NCI-H146 (cell line): ENCODE results near the gene MAGI1.
"Not testable (repeated sequence)": the region's sequence is repeated elsewhere in the genome, so short reads cannot be mapped to it uniquely, and the experiment has no call there.

Experiments
- DNase-seq: peaks from one replicate; lab custom pipeline; 2025; lab: John Stamatoyannopoulos, UW

Gene MAGI1

DNA sequence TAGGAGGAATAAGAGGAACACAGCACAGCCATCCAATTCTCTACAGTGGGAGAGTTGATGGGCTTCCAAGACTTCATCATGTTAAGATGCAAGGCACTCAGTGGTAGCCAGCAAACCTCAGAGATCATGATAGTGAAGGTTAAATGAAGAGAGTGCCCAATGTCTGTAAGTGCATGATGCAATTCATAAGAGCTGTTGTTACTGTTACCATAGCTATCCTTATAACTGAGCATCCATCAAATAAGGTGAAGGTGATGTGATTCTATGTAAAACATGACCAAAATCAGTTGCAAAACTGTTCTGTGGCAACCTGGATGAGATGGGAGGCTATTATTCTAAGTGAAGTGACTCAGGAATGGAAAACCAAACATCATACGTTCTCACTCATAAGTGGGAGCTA lies 289.7 kb downstream of the MAGI1 start:
- DNase-seq: no peak

- no peak for DNase-seq
Observed at GRCh38 chr3:65748326-65748725, 290.4 kb downstream of the MAGI1 start.

DNA sequence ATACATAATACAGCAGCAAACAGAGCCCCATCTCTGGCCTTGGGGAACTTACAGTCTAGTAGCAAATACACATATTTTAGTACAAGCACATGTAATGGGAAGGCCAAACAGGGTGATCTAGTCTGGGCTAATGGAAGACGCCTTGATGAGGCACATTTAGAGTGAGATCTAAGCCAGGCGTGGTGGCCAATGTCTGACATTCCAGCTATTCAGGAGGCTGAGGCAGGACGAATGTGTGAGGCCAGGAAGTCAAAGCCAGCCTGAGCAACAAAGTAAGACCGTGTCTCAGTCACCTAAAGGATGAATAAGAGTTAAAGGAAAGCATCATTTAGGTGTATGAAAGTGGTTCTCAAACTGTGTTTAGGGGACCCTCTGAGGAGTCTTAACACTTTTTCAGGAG lies 291.9 kb downstream of the MAGI1 start:
- no peak for DNase-seq

- no peak for DNase-seq
Observed at GRCh38 chr3:65745306-65745705, 293.4 kb downstream of the MAGI1 start.

GRCh38 chr3:65742914-65743313 lies 295.8 kb downstream of the MAGI1 start:
- DNase-seq: no peak

GRCh38 chr3:65741540-65741939 lies 297.2 kb downstream of the MAGI1 start:
- no peak for DNase-seq

- no peak for DNase-seq
Observed at GRCh38 chr3:65739901-65740541, 298.7 kb downstream of the MAGI1 start.

GRCh38 chr3:65734792-65735191 lies 303.9 kb downstream of the MAGI1 start:
- DNase-seq: no peak

DNA sequence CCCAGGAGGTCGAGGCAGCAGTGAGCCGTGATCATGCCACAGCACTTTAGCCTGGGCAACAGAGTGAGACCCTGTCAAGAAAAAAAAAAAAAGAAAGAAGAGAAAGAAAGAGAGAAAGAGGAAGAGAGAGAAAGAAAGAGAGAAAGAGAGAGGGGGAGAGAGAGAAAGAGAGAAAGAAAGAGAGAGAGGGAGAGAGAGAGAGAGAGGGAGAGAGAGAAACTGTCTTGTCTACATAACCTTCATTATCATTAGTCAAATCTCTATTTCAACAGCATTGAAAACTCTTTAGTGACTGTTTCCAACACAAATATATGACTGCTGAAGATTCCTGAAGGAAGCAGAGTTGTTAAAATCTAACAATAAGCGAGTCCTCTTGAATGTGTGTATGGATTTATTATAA lies 304.3 kb downstream of the MAGI1 start:
- DNase-seq: no peak

- DNase-seq: no peak
Observed at GRCh38 chr3:65733459-65733858, 305.3 kb downstream of the MAGI1 start.

DNA sequence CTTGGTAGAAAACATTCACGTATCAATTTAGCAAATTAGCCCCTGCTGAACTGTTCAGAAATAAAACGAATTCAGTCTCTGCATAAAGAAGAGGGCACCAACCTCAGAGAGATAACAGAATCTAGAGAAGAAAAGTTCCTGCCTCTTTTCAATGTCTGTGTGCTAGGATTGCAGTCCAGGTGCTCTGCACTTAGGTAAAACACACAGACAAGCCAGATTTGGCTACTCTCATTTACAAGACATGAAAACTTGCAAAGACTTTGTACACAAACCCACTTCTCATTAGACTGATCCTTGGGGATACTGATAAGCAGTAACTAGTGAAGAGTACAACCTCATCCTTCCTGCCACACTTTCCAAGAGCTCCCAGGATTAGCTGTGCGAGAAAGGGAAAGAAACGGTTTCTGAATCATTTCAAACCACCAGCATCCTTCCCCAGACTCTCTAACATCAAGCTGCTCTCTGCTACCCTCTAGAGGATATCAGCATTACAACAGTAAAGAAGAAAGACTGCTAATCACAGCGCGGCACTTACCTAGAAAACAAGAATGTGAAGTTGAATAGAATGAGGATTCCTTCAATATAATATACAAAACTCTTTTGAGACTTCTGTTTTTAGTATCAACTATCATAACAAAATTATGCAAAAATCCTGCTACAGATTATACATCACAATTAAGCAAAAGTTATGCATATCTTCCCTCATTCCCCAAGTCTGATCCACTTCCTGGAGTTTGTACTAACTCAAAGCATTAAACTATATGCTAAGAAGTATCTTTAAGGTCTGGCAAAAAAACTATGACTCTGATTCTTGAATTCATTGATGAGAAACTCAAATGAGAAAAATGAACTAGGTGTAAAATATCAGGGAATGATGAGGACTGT lies 306.4 kb downstream of the MAGI1 start:
- peak; percentile 35 for DNase-seq

GRCh38 chr3:65730449-65730848 lies 308.3 kb downstream of the MAGI1 start:
- no peak for DNase-seq

DNA sequence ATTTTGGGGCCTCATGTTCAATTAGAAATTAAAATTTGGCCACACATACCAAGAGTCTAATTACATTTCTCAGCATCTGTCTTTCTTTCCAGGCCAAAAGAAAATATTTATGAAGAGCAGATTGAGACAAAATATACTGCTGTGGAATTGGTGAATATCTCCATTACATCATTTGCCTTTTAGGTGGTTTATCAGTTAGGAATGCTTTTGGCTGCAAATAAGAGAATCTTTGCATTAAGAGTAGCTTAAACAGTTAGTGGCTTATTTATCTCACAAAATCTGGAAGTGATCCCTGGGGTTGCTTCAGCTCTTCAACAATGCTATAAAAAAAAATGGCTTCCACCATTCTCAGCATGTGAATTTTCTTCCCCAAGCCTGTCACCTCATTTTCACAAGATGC lies 308.7 kb downstream of the MAGI1 start:
- DNase-seq: no peak

DNA sequence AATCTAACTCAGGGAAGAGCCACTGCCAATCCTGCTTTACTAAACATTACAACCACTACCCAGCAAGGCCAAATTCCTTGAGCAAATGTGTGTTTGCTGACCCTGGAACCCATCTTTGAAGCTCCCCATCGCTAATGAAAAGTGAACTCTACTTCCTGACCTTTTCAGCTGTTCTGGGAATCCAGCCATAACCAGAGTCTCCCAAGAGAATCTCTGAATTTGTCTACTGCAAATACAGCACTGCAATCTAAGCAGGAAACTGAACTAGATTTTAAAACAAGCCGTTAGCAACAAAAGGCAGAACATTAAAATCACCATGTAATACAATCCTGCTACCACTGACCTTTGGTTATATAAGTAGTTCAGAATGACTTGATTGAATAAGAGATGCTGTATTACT lies 309.2 kb downstream of the MAGI1 start:
- DNase-seq: no peak

- DNase-seq: no peak
Observed at GRCh38 chr3:65728138-65728537, 310.6 kb downstream of the MAGI1 start.

DNA sequence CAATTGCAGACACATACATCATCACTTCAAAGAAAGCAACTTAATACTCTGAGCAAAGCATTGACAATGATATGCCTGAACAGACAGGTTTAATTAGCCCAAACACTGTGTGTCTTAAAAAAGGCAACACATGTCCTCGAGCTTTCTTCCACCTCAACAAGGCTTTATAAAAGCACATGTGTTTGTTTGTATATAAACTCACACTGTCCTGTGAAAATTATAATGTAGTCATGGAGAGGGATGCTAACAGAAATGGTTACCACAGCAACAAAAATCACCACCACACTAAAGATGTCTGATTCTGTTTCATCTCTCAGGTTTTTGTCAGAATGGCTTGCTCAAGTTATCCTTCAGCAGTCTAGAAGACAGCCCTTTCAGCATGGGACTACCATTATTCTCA lies 314.7 kb downstream of the MAGI1 start:
- no peak for DNase-seq

GRCh38 chr3:65723011-65723410 lies 315.7 kb downstream of the MAGI1 start:
- DNase-seq: no peak

DNA sequence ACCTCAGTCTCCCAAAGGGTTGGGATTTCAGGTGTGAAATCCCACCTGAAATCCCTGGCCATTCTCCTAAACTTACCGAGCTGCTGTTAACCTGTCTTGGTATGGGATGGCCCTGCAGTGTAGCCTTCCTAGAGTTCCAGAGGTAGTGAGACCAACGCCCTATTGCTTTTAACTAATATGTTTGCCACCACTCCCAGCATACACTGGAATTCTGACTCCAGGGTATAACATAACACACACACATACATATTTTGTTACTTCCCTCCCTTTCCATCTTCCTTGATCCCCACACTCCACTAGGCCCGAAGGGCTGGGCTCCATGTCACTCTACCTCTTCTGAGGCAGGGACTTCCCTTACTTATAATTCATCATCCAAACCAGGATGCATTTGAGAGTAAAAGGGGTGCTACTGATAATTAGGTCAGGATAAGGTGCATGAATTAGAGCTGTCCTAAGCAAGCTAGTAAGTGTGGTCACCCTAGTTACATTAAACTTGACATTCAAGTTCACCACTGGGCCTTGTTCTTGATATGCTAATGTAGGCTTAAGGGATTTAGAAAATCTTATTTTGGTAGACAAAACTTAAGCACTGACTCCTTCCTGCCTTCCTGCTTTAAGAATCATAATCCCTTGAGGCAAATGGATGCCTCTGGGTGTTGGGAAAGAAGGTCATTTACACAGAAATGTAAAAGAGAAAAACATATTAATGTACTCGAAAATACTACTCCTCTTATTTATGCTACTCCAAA lies 317.6 kb downstream of the MAGI1 start:
- no peak for DNase-seq

DNA sequence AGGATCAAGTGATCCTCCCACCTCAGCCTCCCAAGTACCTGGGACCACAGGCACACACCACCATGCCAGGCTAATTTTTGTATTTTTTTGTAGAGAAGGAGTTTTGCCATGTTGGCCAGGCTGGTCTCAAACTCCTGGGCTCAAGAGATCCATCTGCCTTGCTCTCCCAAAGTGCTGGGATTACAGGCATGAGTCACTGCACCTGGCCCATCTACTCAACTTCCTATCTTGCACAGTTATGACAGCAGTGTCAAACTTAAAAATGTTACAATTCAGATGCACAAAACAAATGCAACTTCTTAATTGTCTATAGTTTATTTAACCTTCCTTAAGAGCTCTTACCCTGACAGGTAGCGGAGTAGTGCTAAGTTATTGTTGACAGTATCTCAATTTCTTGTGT lies 319.1 kb downstream of the MAGI1 start:
- not testable (repeated sequence) for DNase-seq

DNA sequence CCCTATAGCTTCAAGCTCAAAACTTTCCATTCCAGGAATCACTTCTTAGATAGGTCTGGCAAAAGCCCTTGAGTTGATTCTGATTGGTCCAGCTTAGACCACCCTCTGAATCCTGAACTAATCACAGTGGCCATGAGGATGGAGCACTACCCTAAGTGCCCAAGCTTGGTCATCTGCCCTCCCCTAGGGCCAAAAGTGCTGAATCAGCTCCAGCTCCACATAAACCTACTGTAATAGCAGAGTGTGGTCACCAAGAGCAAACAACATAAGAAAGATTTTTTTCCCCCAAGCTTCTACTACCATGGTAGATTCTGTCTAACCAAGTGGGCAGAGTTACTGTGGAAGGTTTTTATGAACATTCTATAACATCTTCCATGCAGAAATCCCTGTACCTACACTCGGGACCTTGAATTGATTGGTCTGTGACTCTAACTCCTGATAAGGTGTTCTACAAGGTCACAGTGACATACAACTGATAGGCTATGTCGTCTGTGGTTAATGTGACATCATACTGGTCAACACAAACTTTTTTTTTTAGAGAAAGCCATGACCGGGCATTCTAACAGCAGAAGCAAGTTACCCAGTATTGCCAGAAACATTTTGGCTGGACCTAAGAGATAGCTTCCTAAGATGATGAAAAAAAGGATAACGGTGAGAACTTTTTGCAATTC lies 320.9 kb downstream of the MAGI1 start:
- DNase-seq: no peak

DNA sequence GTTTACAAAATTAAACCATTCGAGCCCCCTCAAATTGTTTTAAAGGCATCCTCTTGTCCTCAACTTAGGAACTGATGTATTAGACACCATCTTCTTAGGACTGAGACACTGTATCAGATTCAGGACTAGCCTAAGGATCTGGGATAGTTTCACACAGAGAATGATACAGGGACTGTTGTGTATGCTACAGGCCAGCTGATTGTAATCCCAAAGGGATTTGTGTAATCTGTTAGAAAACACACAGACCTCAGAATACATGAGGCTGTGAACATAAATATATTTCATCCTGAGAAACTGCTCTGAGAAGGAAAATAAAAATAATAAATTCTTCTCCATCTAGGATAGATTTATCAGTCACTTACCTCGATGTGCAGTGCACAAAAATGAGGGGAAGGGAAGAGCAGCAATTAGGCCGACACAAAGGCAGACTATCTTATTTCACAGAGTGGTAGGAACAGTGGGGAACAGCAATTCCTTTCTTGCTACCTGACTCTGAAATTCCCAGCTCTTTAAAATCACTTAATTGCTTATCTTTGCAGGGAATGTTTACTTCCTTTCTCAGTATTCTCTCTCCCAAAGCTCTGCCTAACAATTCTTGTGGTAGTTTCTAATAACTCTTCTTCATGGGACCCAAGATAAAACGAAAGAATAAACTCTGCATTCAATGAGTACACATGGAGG lies 322.5 kb downstream of the MAGI1 start:
- DNase-seq: peak; percentile 1

DNA sequence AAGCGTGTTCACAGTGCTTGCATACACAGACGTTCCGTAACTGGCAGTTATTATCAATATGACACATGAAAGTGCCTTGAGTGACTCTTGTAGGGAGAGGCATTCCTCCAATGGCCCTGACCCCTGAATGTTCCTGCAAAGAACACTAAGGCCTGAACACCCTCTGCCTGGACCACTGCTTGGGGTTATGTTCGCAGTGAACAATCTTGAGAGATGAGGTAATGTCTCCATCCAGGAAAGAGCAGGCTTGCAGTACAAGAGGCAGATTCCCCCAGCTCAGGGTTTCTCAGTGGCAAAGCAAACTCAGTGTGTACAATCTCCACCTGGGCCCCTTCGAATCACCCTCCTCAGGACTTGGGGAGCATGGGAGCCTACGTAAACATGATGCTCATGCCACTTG lies 324.6 kb downstream of the MAGI1 start:
- DNase-seq: no peak
